ENCODE data around the gene ITGB8.
"Not testable (repeated sequence)": the region's sequence is repeated elsewhere in the genome, so short reads cannot be mapped to it uniquely, and the experiment has no call there.

ITGB8 gene

GRCh38 chr7:20381406-20382034, 50.8 kb downstream of the ITGB8 start:
- no peak for DNase-seq (ENCODE audit: low read depth in 2 of 3, low spot score in 1 of 3)

GRCh38 chr7:20383351-20383750, 52.7 kb downstream of the ITGB8 start:
- no peak for DNase-seq (ENCODE audit: low read depth in 2 of 3, low spot score in 1 of 3)

- no peak for DNase-seq (ENCODE audit: low read depth in 2 of 3, low spot score in 1 of 3)
Observed at GRCh38 chr7:20385126-20385525, 54.4 kb downstream of the ITGB8 start.

- DNase-seq (ENCODE audit: low read depth in 2 of 3, low spot score in 1 of 3), result no peak
Observed at GRCh38 chr7:20388084-20388483, 57.4 kb downstream of the ITGB8 start.

GRCh38 chr7:20389192-20389591, 58.5 kb downstream of the ITGB8 start:
- not testable (repeated sequence) for DNase-seq (ENCODE audit: low read depth in 2 of 3, low spot score in 1 of 3)

- no peak for DNase-seq (ENCODE audit: low read depth in 2 of 3, low spot score in 1 of 3)
Observed at GRCh38 chr7:20393021-20393610, 62.4 kb downstream of the ITGB8 start.

- no peak for DNase-seq (ENCODE audit: low read depth in 2 of 3, low spot score in 1 of 3)
Observed at GRCh38 chr7:20393616-20394015, 62.9 kb downstream of the ITGB8 start.

GRCh38 chr7:20394284-20394683, 63.6 kb downstream of the ITGB8 start:
- DNase-seq (ENCODE audit: low read depth in 2 of 3, low spot score in 1 of 3), result no peak

- DNase-seq (ENCODE audit: low read depth in 2 of 3, low spot score in 1 of 3), result no peak
Observed at GRCh38 chr7:20395104-20395503, 64.4 kb downstream of the ITGB8 start.

- no peak for DNase-seq (ENCODE audit: low read depth in 2 of 3, low spot score in 1 of 3)
Observed at GRCh38 chr7:20395511-20395910, 64.8 kb downstream of the ITGB8 start.

GRCh38 chr7:20399521-20399920, 68.8 kb downstream of the ITGB8 start:
- DNase-seq (ENCODE audit: low read depth in 2 of 3, low spot score in 1 of 3), result no peak

- DNase-seq (ENCODE audit: low read depth in 2 of 3, low spot score in 1 of 3), result no peak
Observed at GRCh38 chr7:20401861-20402746, 71.4 kb downstream of the ITGB8 start.

- no peak for DNase-seq (ENCODE audit: low read depth in 2 of 3, low spot score in 1 of 3)
Observed at GRCh38 chr7:20402747-20403230, 72.1 kb downstream of the ITGB8 start.

GRCh38 chr7:20403331-20403730, 72.6 kb downstream of the ITGB8 start:
- DNase-seq (ENCODE audit: low read depth in 2 of 3, low spot score in 1 of 3), result no peak

GRCh38 chr7:20404320-20404719, 73.6 kb downstream of the ITGB8 start:
- DNase-seq (ENCODE audit: low read depth in 2 of 3, low spot score in 1 of 3), result no peak

- no peak for DNase-seq (ENCODE audit: low read depth in 2 of 3, low spot score in 1 of 3)
Observed at GRCh38 chr7:20407585-20408466, 77.1 kb downstream of the ITGB8 start.

GRCh38 chr7:20408467-20408826, 77.7 kb downstream of the ITGB8 start:
- no peak for DNase-seq (ENCODE audit: low read depth in 2 of 3, low spot score in 1 of 3)

GRCh38 chr7:20409961-20410360, 79.3 kb downstream of the ITGB8 start:
- DNase-seq (ENCODE audit: low read depth in 2 of 3, low spot score in 1 of 3), result no peak

GRCh38 chr7:20411372-20411771, 80.7 kb downstream of the ITGB8 start:
- DNase-seq (ENCODE audit: low read depth in 2 of 3, low spot score in 1 of 3), result no peak

GRCh38 chr7:20412032-20412431, 81.3 kb downstream of the ITGB8 start:
- DNase-seq (ENCODE audit: low read depth in 2 of 3, low spot score in 1 of 3), result no peak

GRCh38 chr7:20417260-20417659, 86.6 kb downstream of the ITGB8 start:
- no peak for DNase-seq (ENCODE audit: low read depth in 2 of 3, low spot score in 1 of 3)
